ENCODE measurements around the gene AGBL4.

- TF ChIP-seq CTCF (conservative IDR thresholded peaks at IDR 0.05 in 1 of 2, IDR thresholded peaks at IDR 0.05 in 1 of 2; ENCODE audit: extremely low read depth in 1 of 2, insufficient read depth in 1 of 2, low read depth in 1 of 2, low read length in 2 of 2) (no peak), EZH2 (IDR thresholded peaks at IDR 0.05; ENCODE audit: borderline replicate concordance, low read length) (no peak)
Measured at GRCh38 chr1:48495911-48496310, 1527.8 kb downstream of the AGBL4 start.

Data from mammary epithelial cell (primary cell).